PC-9 (cell line): Measurements from ENCODE around the gene FXYD6. TPM values are rescaled to one million over a fixed set of nuclear protein-coding genes. Genes with fewer than 3 reads are reported as not detected.

Experiments
- BruUV-seq: library from RNA; stranded (reverse); fragments of 400-500 nt; replicated peaks from 2 replicates; lab custom pipeline; 2021; lab: Mats Ljungman, UMichigan
- CTCF ChIA-PET: fragments of 300-600 bp; sonication (Branson Sonifier 250); formaldehyde crosslinking; loops from one replicate; lab custom pipeline; 2022; ENCODE audit warnings: antibody characterized with exemption; lab: Charles Lee
- POLR2A ChIA-PET: fragments of 300-600 bp; sonication (Branson Sonifier 250); formaldehyde crosslinking; loops from one replicate; lab custom pipeline; 2022; ENCODE audit warnings: antibody characterized with exemption; ENCODE audit not compliant: unreplicated experiment; lab: Charles Lee
- DNase-seq, 2 experiments: peaks; one replicate each; pipeline versions ENCODE4 v3.0.0 to v3.0.0-alpha.2; 2015 to 2022; ENCODE audit warnings: mixed read lengths in 1 of 2
- H2AFZ ChIP-seq: fragments of 200-600 bp; sonication (generic); 2 replicates; pipeline ENCODE4 v1.8.1; 2017; ENCODE audit warnings: antibody characterized with exemption
- H3F3A ChIP-seq: fragments of 200-600 bp; sonication (generic); 2 replicates; pipeline ENCODE4 v1.8.1; 2017; ENCODE audit warnings: antibody characterized with exemption, mild to moderate bottlenecking, low read depth; ENCODE audit not compliant: insufficient read depth
- H3K27ac ChIP-seq: fragments of 200-600 bp; sonication (generic); 2 replicates; pipeline ENCODE4 v1.6.1; 2016; ENCODE audit warnings: mixed run types
- H3K27me3 ChIP-seq: fragments of 200-600 bp; sonication (generic); 2 replicates; pipeline ENCODE4 v1.6.1; 2016; ENCODE audit warnings: low read depth, mixed run types; ENCODE audit not compliant: insufficient read depth
- H3K36me3 ChIP-seq: fragments of 200-600 bp; sonication (generic); 2 replicates; pipeline ENCODE4 v1.6.1; 2016; ENCODE audit warnings: low read depth, mixed run types
- H3K4me1 ChIP-seq: fragments of 200-600 bp; sonication (generic); replicated peaks from 2 replicates; pipeline ENCODE4 v1.6.1; 2016; ENCODE audit warnings: mixed run types; ENCODE audit not compliant: insufficient read depth
- H3K4me2 ChIP-seq: fragments of 200-600 bp; sonication (generic); 2 replicates; pipeline ENCODE4 v1.6.1; 2017; ENCODE audit warnings: mixed run types
- H3K4me3 ChIP-seq: fragments of 200-600 bp; sonication (generic); 2 replicates; pipeline ENCODE4 v1.6.1; 2016; ENCODE audit warnings: mixed run types
- H3K79me2 ChIP-seq: fragments of 200-600 bp; sonication (generic); 2 replicates; pipeline ENCODE4 v1.6.1; 2017; ENCODE audit warnings: low read depth, mixed run types
- H3K9me2 ChIP-seq: fragments of 200-600 bp; sonication (generic); 2 replicates; pipeline ENCODE4 v1.8.1; 2017; ENCODE audit warnings: mild to moderate bottlenecking; ENCODE audit not compliant: insufficient read depth
- H3K9me3 ChIP-seq: fragments of 200-600 bp; sonication (generic); 2 replicates; pipeline ENCODE4 v1.8.1; 2016; ENCODE audit warnings: low read depth; ENCODE audit not compliant: insufficient read depth
- H4K20me1 ChIP-seq: fragments of 200-600 bp; sonication (generic); 2 replicates; pipeline ENCODE4 v1.8.1; 2017; ENCODE audit not compliant: insufficient read depth
- EZH2 ChIP-seq: fragments of 200-600 bp; sonication (generic); IDR thresholded peaks from 2 replicates; pipeline ENCODE4 v1.8.0; 2017; ENCODE audit warnings: antibody characterized with exemption, low read depth
- intact Hi-C: fragments of 100-400 bp; cut with micrococcal nuclease; formaldehyde crosslinking; loops from one replicate; pipeline ENCODE4 v1.10.0; 2022; ENCODE audit not compliant: unreplicated experiment
- total RNA-seq: library from RNA; stranded (reverse); gene quantifications from 2 replicates; pipeline ENCODE4 v1.2.3, GENCODE V29; 2021
- TF ChIP-seq, protein P1 (sequence below): fragments of 200-600 bp; sonication (generic); conservative IDR thresholded peaks from 2 replicates; pipeline ENCODE4 v1.6.1; 2017; ENCODE audit warnings: mixed run types, antibody characterized with exemption, mild to moderate bottlenecking, moderate library complexity

Gene FXYD6
- total RNA-seq, 1 experiment from 2014 or later, result 0.20 TPM

DNA sequence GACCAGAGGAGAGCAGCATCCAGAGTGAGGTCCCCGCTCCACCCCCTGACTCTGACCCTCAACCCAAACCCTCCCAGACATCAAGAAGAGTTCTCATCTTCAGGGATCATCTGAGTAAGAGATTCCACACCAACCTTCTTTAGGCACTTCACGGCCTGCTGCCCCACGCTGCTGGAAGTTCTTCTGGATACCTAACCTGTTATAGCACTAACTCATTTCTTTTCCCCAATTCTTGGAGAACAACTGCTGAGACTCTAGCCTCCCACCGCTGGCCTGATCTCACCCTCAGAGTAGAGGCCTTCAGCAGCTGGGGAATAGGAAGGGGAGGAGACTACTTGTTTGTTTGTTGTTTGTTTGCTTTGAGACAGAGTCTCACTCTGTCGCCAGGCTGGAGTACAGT, 45.4 kb upstream of the FXYD6 start:
- no peaks in the 10 kb centered on the region for H3K9me2 ChIP-seq
- CTCF ChIA-PET, result no interaction called here
- no peak overlapping the region for H3K4me2 ChIP-seq
- no TSS peak for BruUV-seq
- no peaks in the 10 kb centered on the region; the same call in 1 of the 2 replicates for H3K79me2 ChIP-seq
- intact Hi-C loops, result no loop called here
- H3K27me3 ChIP-seq, result no peaks in the 10 kb centered on the region
- H3K4me1 ChIP-seq, result peaks cover 3% of the 10 kb centered on the region; the same call in 1 of the 2 replicates
- H3K27ac ChIP-seq, result no peak overlapping the region
- POLR2A ChIA-PET, result interaction anchor here (0.7 kb wide), 1 partner anchor 847 kb away, joined by 3 read pairs; no protein-coding TSS in a partner anchor
- H3K9me3 ChIP-seq, result no peaks in the 10 kb centered on the region
- H3K4me3 ChIP-seq, result no peak overlapping the region
- no peaks in the 10 kb centered on the region for H3K36me3 ChIP-seq
- H4K20me1 ChIP-seq, result peaks cover 9% of the 10 kb centered on the region; the same call in 1 of the 2 replicates
- H3F3A ChIP-seq, result no peaks in the 10 kb centered on the region; the same call in 1 of the 2 replicates
- TF ChIP-seq EZH2, result no peak
- TF ChIP-seq, protein P1, sequence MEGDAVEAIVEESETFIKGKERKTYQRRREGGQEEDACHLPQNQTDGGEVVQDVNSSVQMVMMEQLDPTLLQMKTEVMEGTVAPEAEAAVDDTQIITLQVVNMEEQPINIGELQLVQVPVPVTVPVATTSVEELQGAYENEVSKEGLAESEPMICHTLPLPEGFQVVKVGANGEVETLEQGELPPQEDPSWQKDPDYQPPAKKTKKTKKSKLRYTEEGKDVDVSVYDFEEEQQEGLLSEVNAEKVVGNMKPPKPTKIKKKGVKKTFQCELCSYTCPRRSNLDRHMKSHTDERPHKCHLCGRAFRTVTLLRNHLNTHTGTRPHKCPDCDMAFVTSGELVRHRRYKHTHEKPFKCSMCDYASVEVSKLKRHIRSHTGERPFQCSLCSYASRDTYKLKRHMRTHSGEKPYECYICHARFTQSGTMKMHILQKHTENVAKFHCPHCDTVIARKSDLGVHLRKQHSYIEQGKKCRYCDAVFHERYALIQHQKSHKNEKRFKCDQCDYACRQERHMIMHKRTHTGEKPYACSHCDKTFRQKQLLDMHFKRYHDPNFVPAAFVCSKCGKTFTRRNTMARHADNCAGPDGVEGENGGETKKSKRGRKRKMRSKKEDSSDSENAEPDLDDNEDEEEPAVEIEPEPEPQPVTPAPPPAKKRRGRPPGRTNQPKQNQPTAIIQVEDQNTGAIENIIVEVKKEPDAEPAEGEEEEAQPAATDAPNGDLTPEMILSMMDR, result no peak
- no peak overlapping the region for H2AFZ ChIP-seq
- DNase-seq, result no peak

DNA sequence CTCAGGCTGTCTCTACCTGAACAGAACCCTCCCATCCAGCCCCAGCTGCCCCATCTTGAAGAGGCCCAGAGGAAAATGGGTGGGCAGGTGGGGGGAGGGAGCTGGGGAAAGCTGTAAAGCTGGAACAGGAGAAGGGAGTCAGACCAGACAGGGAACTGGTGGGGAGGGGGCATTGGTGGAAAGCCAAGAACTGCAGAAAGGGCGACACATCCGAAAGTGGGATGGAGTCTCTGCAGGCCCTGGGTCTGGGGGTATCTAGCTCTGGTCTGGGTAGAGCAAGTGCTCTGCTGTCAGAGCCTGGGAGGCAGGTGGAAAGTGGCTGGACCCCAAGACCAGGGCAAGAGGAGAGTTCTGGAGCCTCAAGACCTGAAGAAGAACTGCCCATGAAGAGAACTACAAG, 45.0 kb upstream of the FXYD6 start:
- ChIA-PET CTCF (no interaction called here), POLR2A (interaction anchor here (0.7 kb wide), 2 partner anchors 658 to 847 kb away, joined by 3 to 7 read pairs; no protein-coding TSS in a partner anchor)
- intact Hi-C loops, result no loop called here
- Histone ChIP-seq H3K4me2 (no peak overlapping the region), H3K27ac (no peak overlapping the region), H4K20me1 (peaks cover 11% of the 10 kb centered on the region), H3F3A (no peaks in the 10 kb centered on the region; the same call in 1 of the 2 replicates), H3K36me3 (0 out of 2 replicates have a peak, but pooled peaks cover 3% of the 10 kb centered on the region), H3K4me3 (no peak overlapping the region), H3K9me2 (no peaks in the 10 kb centered on the region), H3K27me3 (no peaks in the 10 kb centered on the region), H3K79me2 (no peaks in the 10 kb centered on the region; the same call in 1 of the 2 replicates), H2AFZ (no peak overlapping the region), H3K9me3 (no peaks in the 10 kb centered on the region), H3K4me1 (no peaks in the 10 kb centered on the region)
- TF ChIP-seq, protein P1, result no peak
- TF ChIP-seq EZH2, result no peak
- no TSS peak for BruUV-seq
- no peak for DNase-seq

DNA sequence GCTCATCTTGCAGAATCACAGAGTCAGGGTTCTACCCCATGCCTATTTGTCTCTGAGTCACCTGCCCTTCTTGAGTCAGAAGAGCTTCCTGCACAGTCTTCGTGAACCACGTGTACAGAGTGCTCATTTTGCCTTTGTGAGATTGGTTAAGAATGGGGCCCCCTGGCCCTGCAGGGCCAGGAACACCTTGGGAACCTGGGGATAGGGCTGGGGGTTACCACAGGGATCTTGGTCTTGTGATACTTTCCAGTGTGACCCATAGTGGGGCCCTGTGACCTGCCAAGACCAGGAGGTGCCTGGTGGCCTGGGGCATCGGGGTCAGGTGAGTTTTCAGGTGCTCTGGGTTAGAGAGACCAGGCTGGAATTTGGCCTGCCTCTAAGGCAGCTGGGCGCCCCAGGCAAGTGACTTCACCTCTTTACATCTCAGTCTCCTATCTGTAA, 43.3 kb upstream of the FXYD6 start:
- POLR2A ChIA-PET, result no interaction called here
- no TSS peak for BruUV-seq
- H3K9me2 ChIP-seq, result no peaks in the 10 kb centered on the region

More for the DNA sequence above, 43.3 kb upstream of the FXYD6 start:
- CTCF ChIA-PET, result interaction anchor here (0.5 kb wide), 1 partner anchor 631 kb away, joined by 4 read pairs; no protein-coding TSS in a partner anchor
- Histone ChIP-seq H3K4me1 (no peaks in the 10 kb centered on the region), H2AFZ (no peak overlapping the region), H3K27me3 (no peaks in the 10 kb centered on the region), H3F3A (no peaks in the 10 kb centered on the region; the same call in 1 of the 2 replicates), H3K27ac (no peak overlapping the region), H3K4me2 (no peak overlapping the region), H3K4me3 (no peak overlapping the region), H3K36me3 (0 out of 2 replicates have a peak, but pooled peaks cover 4% of the 10 kb centered on the region), H3K9me3 (no peaks in the 10 kb centered on the region), H3K79me2 (no peaks in the 10 kb centered on the region), H4K20me1 (peaks cover 13% of the 10 kb centered on the region)
- TF ChIP-seq, protein P1, result no peak
- no peak for TF ChIP-seq EZH2
- no peak for DNase-seq
- intact Hi-C loops, result no loop called here
